GM10248 (cell line): ENCODE measurements around the gene TM4SF20.
"Not testable (repeated sequence)": the region's sequence is repeated elsewhere in the genome, so short reads cannot be mapped to it uniquely, and the experiment has no call there.

ENCODE experiments used
- CTCF ChIA-PET: fragments of 300-600 bp; sonication (Branson Sonifier 250); formaldehyde crosslinking; extraction: SDS; loops from one replicate; lab custom pipeline; 2021; ENCODE audit warnings: antibody characterized with exemption; lab: Yijun Ruan, JAX
- POLR2A ChIA-PET: fragments of 350-650 bp; sonication (Branson Sonifier 250); formaldehyde crosslinking; extraction: SDS; loops from one replicate; lab custom pipeline; 2020; ENCODE audit warnings: antibody characterized with exemption; lab: Yijun Ruan, JAX
- DNase-seq: peaks from one replicate; pipeline ENCODE4 v3.0.0; 2012; ENCODE audit errors: extremely low spot score
- CTCF ChIP-seq: IDR thresholded peaks from 2 replicates; pipeline ENCODE4 v1.5.1; 2012; ENCODE audit warnings: mild to moderate bottlenecking, low read depth; ENCODE audit errors: extremely low read depth, missing control alignments, control extremely low read depth

The TM4SF20 gene

GRCh38 chr2:227389661-227390060, 10.6 kb upstream of the TM4SF20 start:
- ChIA-PET POLR2A (no interaction called here), CTCF (interaction anchor here (1.8 kb wide), 1 partner anchor 16 kb away, joined by 6 read pairs; no protein-coding TSS in a partner anchor)
- DNase-seq = no peak
- TF ChIP-seq CTCF = no peak

- ChIA-PET CTCF (interaction anchor here (1.8 kb wide), 1 partner anchor 17 kb away, joined by 6 read pairs; no protein-coding TSS in a partner anchor), POLR2A (no interaction called here)
- no peak for DNase-seq
- TF ChIP-seq CTCF = no peak
These were observed 10.1 kb upstream of the TM4SF20 start for GRCh38 chr2:227389231-227389630.

- ChIA-PET CTCF (interaction anchor here (1.5 kb wide), 1 partner anchor 17 kb away, joined by 4 read pairs; no protein-coding TSS in a partner anchor), POLR2A (no interaction called here)
- TF ChIP-seq CTCF = no peak
- no peak for DNase-seq
These were observed 9.5 kb upstream of the TM4SF20 start for GRCh38 chr2:227388537-227389011.

- DNase-seq, POLR2A ChIA-PET: not testable (repeated sequence)
- CTCF ChIA-PET = interaction anchor here (1.5 to 1.8 kb wide), 2 partner anchors 18 to 23 kb away, joined by 4 to 7 read pairs; no protein-coding TSS in a partner anchor
These were observed 8.5 kb upstream of the TM4SF20 start, which contains the start of gene SCYGR1 for GRCh38 chr2:227387583-227387982. Gene SCYGR1 (minus strand): TSS chr2:227387949. CDS start chr2:227387949, 0 bp downstream.

- TF ChIP-seq CTCF = no peak
- ChIA-PET CTCF (interaction anchor here (0.8 to 2.3 kb wide), 12 partner anchors 9 to 198 kb away, joined by 3 to 10 read pairs (median 3); no protein-coding TSS in a partner anchor), POLR2A (no interaction called here)
- no peak for DNase-seq
These were observed 7.5 kb upstream of the TM4SF20 start for GRCh38 chr2:227386630-227387029.

GRCh38 chr2:227383686-227384085, 4.6 kb upstream of the TM4SF20 start:
- no peak for TF ChIP-seq CTCF
- ChIA-PET CTCF (interaction anchor here (1.1 to 2.8 kb wide), 4 partner anchors 9 to 32 kb away, joined by 3 to 7 read pairs (median 6); no protein-coding TSS in a partner anchor), POLR2A (no interaction called here)
- DNase-seq = no peak

GRCh38 chr2:227382241-227382835, 3.2 kb upstream of the TM4SF20 start:
- CTCF ChIA-PET = interaction anchor here (0.8 to 2.8 kb wide), 4 partner anchors 9 to 19 kb away, joined by 3 to 7 read pairs (median 5); no protein-coding TSS in a partner anchor
- POLR2A ChIA-PET, DNase-seq: not testable (repeated sequence)
